Hematopoietic multipotent progenitor cell treated with erythropoietin and hydrocortisone succinate and interleukin-3 and kit ligand, for 8 days (in vitro differentiated cells): Measurements from ENCODE around the gene CACNA2D3.
"Not testable (repeated sequence)": the region's sequence is repeated elsewhere in the genome, so short reads cannot be mapped to it uniquely, and the experiment has no call there.

ENCODE experiments used
- DNase-seq: peaks from one replicate; pipeline ENCODE4 v3.0.0-alpha.2; 2015

The CACNA2D3 gene

DNA sequence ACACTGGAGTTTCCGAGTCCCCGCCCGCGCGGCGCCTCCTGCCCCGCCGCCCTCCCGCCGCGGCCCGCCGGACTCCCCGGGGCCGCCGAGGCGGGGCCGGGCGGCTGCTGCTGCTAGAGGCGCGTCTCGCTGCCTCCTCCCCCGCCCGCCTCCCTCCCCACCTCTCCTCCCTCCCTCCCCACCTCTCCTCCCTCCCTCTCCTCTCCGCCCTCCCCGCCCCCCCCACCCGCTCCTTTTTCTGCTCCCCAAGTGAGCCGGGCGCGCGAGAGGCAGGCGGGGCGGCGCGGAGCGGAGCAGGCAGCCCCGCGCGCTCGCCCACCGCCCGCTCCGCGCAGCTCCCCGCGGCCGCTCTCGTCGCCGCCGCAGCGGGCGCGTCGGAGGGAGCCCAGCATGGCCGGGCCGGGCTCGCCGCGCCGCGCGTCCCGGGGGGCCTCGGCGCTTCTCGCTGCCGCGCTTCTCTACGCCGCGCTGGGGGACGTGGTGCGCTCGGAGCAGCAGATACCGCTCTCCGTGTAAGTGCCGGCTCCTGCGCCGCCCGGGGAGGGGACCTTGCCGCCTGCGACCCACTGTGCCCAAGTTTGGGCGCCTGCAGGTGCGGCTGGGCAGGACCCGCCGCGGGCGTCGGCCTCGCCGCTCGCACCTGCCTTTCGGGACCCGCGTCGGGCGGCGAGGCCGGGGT, at the start of gene CACNA2D3:
TSS of gene CACNA2D3 (plus strand) at position 229 of the 679 bp plus-strand sequence.
- peak; percentile 4 for DNase-seq

DNA sequence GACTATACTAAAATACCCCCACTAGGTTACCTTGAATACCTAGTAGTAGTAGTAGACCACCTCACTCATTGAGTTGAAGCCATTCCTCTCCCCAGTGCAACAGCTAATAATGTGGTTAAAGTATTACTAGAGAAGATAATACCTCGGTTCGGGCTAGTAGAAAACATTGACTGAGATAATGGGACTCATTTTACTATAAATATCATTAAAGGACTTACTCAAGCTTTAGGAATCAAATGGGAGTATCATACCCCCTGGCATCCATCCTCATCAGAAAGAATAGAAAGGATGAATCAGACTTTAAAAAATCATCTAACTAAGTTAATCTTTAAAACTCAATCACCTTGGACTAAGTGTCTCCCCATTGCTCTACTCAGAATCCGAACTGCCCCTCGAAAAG, 49.0 kb upstream of the CACNA2D3 start:
- no peak for DNase-seq

DNA sequence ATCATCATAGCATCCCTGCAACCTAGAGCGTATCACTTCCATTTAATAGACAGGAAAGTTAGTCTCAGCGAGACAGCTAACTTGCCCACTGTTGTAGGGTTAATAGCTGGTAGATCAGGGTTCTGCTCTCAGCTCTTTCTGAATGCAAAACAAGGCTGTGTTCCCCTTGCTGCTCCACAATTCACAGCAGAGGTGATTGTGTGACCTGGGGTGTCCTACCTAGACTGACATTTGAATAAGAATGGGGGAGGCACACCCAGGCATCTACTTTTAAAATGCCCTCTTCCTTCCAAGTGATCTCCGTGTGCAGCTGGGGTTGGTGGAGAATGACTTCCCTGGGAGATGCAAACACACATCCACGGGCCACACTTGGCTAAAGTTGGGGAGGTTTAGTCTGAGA, 43.0 kb upstream of the CACNA2D3 start:
- no peak for DNase-seq

DNA sequence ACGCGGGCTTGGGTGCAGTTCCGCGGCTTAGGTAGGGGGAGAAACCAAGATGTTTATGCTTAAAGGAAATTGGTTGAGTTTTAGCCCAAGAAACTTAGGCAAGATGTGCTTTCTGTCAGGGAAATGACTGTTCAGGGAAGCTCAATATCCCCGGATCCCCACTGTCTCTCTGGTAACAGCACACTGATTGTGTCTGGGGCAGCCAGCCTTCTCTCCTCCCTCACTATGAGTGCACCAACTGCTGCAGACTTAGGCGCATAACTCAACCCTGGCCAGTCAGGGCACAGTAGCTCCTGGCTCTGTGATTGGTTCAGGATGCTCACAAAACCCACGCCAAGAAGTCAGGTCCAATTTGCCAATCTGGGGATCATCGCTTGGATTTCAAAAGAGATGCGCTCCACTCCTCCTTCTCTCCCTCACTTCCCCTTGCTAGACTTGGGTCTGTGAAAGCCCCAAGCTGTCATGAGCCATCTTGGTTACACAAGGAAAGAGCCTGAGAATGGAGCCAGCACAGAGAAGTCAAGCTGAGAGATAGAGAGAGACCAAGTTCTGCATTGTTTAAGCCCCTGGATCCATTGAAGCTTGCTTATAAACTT, 42.5 kb upstream of the CACNA2D3 start:
- DNase-seq: no peak

DNA sequence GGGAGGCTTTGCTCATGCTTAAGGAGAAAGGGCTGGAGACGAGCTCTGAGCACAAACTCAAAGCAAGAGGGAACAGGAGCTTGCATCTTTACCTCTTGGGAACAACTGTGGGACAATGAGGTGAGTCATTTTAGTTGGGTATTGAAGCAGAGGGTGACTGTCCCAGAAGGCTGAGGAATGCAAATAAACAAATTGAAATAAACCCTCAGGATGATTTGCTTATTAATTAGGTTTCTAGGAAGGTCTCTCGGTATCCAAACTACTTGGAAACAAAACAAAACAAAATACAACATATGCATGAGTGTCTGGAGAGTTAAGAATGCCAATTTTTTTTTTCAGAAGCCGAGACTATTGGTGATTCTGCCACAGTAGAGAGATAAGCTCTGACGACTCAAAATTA, 38.4 kb upstream of the CACNA2D3 start:
- no peak for DNase-seq

DNA sequence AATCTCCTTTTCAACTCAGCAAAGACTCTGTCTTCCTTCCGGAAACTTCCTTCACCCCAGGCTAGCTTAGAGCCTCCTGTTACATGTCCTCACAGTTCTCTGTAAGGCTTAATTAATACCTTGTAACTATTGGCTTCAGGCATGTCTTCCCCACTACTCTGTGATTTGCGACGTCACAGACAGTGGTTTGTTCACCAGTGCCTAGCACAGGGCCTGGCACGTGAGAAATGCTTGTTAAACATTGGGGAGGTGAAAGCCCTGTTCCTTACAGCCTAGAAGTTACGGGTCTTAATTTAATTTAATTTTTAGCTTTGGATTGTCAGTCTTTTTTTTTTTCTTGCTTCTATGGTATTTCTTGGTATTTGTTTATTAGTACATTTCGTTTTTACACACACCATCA, 36.4 kb upstream of the CACNA2D3 start:
- no peak for DNase-seq

DNA sequence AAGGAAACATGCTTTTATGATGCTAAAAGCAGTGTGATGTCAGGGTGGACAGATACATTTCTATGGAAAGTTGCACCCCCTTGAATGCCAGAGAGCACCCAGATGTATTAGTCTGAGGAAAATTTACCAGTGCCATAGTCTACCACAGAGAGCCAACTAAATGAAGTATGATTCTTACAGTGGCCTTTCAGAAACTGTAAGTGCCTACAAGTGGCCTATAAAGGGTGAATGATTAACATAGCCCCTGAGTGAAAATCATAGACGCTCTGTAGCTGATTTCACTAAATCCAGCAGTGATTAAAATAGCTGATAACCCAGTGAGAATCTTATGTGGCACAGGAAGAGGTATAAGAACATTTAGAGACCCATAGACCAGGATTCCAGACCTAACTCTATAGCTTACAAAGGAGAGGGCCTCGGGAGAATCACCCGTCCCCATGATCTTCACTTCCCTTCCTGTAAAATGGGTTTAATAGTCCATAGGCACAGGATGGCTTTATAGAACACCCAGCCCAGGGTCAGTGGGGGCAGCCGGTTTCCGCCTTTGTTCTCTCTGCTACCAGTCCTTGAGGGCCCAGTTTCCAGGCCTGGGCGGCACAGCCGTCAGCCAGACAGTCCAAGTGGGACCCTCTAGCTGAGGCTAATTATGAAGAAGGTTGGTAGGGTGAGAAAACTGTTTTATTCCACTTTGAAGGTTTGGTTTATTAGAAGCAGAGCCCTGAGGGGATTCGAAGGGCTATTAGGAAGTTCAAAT, 35.5 kb upstream of the CACNA2D3 start:
- DNase-seq: no peak

DNA sequence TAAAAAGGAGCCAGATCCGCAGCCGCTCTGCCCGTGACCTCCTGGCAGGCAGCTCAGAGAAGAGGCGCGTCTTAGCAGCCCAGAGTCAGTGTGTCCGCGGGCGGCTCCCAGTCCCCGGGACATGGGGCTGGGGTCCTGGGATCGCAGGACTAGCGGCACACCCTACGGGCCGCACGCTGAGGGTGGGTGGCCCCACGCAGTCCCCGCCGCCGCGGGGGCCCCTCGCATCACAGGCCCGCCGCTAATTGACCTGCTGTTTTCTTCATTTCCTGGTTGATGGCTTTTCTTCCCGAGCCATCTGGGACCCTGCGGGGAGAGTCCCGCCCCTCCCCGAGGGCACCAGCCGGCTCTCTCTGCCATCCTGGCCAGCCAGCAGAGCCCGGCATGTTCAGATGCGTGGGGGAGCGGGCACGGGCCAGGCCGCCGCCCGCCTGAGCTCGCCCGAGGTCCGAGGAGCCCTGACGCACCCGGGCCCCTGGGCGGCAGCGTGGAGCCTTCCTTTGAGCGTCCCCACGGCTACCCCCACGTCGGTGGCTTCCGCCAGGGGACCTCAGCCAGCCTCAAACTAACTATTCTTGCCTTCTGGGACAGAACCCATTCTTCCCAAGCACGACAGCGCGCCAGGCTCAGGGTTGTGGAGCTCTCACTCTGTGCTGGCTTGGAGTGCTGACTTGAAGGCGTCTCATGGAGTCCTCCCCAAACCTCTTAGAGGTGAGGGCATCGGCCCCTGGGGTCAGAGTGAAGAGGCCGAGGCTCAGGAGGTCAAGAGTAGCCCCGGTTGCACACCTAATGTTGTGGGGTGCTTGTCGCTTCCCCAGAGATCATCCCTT, 34.6 kb upstream of the CACNA2D3 start:
- no peak for DNase-seq

DNA sequence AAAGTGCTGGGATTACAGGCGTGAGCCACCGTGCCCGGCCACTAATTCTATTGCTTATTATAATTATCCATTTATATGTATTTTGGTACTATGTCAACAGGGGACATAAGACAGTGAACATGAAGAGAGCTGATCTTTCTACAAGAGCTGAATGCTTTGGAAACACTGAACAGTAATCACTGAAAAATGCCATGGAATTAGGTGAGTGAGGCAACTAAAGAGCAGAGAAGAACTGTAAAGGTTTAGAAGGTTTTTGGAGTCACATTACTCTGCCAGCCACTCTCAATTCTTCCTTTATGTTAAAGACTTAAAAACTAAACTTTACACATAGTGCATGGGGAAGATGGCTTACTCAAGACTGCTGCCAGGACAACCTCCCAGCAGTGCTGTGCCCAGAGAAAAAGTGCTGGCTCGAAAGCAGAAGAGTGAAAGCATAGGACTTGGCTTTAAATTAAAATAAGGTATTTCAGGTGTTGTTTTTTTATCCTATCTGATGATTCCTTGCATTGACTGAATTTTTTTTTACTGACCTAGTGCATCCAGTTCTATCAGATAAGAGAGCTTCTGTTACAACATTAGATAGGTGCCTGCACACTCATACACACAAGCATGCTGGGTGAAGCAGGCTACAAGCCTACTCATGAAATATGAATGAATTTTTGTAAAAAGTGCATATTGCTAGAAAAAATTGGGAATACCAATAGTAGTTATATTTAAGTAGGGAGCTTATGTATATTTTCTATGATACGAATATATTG, 28.7 kb upstream of the CACNA2D3 start:
- no peak for DNase-seq

DNA sequence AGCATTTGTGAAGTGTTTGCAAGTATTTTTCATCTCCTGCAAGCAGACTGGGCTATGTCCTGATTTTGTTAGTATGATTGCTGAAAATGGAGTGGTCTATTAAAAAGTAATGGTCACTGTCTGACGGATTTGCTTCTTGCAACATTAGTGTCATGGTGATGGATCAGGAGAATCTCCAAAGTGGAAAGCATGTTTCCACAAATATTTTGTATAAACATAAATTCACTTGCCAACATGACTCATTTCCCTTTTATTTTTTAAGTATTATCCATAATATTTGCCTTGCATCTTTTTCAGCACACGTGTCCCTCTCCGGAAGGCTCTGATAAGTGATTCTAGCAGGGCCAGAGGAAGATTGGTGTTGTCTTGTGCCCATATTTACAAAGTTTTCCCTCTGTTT, 27.4 kb upstream of the CACNA2D3 start:
- no peak for DNase-seq

DNA sequence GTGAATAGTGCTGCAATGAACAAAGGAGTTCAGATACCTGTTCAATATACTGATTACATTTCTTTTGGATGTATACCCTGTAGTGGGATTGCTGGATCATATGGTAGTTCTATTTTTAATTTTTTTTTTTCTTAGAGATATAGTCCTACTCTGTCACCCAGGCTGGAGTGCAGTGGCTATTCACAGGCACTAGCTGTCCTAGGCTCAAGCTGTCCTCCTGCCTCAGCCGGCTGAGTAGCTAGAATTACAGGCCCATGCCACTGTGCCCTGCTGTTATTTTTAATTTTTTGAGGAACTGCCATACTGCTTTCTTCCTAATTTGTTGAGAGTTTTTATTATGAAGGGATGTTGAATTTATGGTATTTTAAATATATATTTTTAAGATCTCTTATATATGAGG, 23.0 kb upstream of the CACNA2D3 start:
- no peak for DNase-seq

DNA sequence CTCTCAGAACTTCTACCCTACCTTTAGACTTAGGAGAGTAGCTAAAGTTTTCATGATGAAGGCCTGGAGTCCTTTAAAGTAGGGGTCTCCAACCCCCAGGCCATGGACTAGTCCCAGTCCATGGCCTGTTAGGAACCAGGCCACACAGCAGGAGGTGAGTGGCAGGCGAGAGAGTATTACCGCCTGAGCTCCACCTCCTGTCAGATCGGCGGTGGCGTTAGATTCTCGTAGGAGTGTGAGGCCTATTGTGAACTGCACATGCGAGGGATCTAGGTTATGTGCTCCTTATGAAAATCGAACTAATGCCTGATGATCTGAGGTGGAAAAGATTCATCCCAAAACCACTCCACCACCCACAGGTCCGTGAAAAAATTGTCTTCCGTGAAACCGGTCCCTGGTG, 18.3 kb upstream of the CACNA2D3 start:
- no peak for DNase-seq

DNA sequence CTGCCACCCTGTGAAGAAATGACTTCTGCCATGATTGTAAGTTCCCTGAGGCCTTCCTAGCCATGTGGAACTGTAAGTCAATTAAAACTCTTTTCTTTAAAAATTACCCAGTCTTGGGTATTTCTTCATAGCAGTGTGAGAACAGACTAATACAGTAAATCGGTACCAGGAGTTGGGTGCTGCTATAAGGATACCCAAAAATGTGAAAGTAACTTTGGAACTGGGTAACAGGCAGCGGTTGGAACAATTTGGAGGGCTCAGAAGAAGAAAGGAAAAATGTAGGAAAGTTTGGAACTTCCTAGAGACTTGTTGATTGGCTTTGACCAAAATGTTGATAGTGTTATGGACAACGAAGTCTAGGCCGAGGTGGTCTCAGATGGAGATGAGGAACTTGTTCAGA, 6.2 kb upstream of the CACNA2D3 start:
- DNase-seq: not testable (repeated sequence)

DNA sequence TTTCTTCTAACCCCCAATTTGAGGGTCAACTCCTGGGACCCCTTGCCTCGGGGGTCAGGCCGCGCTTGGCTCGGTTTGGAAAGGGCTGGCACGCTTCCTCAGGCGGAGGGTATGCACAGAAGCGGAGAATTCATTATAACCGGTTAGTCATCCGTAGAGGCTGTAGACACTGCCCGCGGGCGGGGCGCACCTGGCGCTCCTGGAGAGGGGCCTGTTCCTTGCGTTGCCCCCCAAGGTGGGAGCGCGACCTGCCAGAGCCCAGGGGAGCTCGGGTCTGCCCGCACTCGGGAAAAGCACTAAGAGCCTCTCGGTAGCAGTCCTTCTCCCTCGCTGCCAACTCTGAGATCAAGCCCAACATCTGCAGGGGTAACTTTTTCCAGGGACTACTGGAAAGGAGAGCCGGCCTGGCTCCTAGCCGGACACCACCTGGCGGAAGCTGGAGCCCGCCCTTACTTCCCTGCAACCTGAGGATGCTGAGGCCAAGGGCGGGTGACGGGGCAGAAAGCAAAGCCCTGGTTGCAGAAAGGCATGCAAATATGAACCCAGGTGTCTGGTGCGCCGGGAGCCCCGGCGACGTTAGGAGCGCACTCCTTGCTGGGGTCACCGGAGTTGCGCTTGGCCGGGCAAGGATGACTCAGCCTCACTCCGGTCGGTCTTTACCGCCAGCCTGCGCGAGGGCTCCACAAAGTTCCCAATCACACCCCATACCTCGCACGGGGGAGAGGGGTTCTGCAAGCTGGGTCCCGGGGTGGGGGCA, 1.5 kb upstream of the CACNA2D3 start:
- no peak for DNase-seq

DNA sequence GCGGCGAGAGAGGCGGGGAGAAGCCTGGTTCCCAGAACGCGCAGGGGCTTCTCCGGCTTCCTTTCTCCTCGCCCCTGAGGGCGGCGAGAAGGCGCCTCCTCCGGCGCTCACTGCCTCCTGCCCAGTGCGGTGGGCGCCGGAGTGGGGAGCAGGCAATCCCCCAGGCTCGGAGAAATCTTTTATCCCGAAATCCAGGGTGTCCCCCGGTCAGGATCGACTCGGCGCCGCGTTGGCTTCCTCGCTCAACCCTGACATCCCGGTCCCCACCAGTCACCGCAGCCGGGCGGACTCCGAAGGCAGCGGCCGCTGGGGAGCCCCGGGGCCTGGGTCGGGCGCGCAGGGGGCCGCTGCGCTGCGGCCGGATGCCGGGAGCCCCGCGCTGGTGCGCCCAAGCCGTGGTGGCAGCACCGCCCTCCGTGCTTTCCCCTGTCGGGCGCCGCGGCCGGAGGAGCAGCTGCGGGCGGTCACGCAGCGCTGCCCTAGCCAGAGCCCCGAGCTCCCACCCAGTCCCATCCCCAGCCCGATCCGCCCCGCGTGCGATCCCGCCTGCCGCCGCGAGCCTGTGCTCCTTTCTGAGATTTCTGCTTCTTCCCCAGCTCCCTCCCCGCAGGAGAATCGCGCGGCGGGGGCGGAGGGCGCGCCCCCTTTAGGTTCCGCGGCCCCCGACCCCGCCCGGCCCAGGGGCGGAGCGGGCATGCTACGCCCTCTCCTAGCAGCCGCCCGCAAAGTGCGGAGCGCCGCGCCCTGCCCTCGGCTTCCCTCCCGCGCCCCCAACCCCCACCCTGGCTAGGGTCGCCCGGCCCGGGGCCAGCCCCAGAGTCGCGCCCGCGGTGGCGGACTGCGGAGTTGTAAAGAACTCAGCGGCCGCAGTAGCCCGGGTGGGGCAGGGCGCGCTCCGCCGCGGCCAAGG, 683 bp upstream of the CACNA2D3 start:
- DNase-seq: no peak

DNA sequence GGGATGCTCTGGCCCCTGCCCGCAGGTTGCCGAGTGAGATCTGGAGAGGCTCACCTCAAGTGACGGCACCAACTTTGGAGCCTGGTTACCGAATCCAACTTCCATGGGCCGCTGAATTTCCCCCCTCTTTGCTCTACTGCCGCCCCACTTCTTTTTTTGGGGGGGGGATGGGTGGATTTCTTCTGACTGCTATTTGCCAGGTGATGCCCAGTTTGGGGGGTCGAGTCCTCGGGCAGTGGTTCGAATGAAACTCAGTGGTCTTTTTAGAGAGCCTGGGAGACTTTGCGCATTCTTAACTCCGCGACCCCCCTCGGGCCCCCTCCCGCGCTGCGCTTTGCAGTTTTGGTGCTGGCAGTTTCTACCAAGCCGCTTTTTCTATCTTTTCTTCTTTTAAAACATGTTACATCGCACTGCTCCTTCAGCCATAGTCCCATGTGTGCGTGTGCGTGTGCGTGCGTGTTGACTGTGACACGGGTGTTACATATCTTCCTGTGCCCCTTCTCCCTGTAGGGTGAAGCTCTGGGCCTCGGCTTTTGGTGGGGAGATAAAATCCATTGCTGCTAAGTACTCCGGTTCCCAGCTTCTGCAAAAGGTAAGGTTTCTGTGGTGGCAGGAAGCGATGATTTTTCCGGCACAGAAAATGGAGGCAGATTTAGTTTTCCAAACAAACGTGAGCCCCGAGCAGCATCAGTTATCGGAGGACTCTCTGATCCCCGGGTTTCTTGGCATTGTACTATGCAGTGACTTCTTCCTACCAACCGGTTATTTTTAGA, 837 bp downstream of the CACNA2D3 start:
- DNase-seq: no peak

DNA sequence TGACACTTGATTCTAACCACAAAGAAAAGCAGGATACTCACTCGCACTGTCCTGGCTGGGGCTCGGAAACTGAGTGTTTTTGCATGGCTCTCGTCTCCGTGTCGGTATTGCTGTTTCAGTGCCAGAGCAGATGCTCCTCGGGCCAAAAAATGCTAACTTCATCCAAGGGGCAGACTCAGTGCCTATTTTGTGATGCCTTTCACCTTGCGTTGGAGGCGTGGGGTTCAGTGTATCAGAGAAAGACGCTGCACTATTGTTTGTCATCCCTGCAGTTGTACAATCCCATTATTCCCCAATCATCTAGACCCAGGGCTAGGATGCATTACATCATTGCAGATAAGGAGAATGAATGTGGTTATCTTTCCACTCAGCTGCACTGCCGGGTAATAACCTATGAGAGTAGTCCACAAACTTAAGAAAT, 1.4 kb downstream of the CACNA2D3 start:
- DNase-seq: peak; percentile 39

DNA sequence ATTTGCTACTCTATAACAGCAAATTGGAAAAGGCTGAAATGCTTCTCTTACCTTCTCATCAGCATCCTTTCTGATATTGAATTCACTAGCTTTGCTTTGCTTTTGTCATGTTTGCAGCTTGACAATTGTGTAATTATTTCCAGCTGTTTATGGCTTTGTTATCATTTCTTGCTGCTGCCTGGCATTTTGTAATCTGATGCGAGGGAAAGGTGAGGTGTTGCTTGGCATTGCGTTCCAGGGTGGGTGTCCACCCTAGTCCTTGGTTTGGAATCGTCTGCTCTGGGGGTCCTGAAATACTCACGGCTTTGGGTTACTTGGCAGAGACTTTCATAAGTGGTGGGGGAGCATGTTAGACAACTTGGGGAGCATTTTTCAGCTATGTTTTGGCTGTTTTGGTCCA, 2.9 kb downstream of the CACNA2D3 start:
- no peak for DNase-seq

DNA sequence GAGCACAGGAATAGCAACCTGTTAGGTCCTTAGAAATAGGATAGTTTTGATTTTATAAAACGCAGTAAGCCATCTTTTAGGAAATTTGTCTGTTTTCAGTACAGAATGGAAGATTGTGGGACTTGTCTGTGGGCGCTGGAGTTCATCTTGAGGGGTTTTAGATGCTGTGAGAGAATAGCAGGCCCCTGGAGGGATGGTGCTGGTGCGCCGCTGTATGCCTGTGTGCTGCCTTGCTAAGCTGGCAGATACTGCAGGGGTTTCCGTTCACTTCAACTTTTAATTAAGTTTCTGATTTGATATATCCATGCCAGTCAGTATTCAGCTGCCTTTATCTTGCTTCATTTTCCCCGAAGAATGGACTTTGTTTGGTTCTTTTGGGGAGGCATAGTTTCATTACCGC, 4.2 kb downstream of the CACNA2D3 start:
- DNase-seq: no peak

DNA sequence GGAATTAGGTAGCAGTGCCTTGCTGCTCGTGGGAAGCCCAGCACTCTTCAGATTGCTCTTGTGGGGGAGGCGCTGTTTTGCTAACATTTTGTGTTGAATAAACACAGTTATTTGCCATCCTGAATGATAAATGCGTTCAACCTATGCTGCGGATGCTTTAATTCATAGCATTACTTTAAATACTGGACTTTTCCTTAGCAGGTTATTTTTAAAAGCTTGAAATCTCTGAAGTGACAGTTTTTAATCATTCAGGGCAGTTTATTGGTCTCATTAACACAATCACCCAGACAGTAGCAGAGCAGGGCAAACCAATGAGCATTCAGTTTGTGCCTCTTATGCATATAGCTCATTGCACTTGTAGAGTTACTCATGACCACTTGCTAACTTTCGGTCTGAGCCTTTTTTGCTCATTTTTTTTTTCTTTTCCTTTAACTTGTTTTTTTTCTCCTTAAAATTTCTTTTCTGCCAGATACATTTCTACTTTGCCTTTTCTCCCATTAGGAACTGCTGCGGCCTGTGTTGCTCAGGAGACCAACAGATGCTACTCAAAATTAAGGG, 5.2 kb downstream of the CACNA2D3 start:
- no peak for DNase-seq
